ACC112 (cell line): ENCODE data around the gene STPG4.

Source experiments
- H2AFZ ChIP-seq: fragments of 200-600 bp; sonication (generic); one replicate; pipeline ENCODE4 v1.6.0; 2017; ENCODE audit warnings: antibody characterized with exemption, low read length; ENCODE audit not compliant: unreplicated experiment
- H3K27ac ChIP-seq: fragments of 200-600 bp; sonication (generic); 2 replicates; pipeline ENCODE4 v1.5.1; 2014; ENCODE audit warnings: low read depth, mild to moderate bottlenecking, antibody characterized with exemption, low read length, moderate library complexity
- H3K27me3 ChIP-seq: fragments of 200-600 bp; sonication (generic); 2 replicates; pipeline ENCODE4 v1.6.1; 2014; ENCODE audit warnings: mild to moderate bottlenecking, antibody characterized with exemption, low read length, moderate library complexity, mixed read lengths; ENCODE audit not compliant: insufficient read depth
- H3K36me3 ChIP-seq: fragments of 200-600 bp; sonication (generic); 2 replicates; pipeline ENCODE4 v1.6.1; 2016; ENCODE audit warnings: mild to moderate bottlenecking, antibody characterized with exemption, low read length, moderate library complexity, mixed read lengths; ENCODE audit not compliant: insufficient read depth
- H3K4me1 ChIP-seq: fragments of 200-600 bp; sonication (generic); one replicate; pipeline ENCODE4 v1.6.1; 2016; ENCODE audit warnings: low read length, mixed read lengths; ENCODE audit not compliant: insufficient read depth, unreplicated experiment, control insufficient read depth
- H3K4me3 ChIP-seq: fragments of 200-600 bp; sonication (generic); 2 replicates; pipeline ENCODE4 v1.5.1; 2014; ENCODE audit warnings: mild to moderate bottlenecking, low read depth, low read length
- H3K79me2 ChIP-seq: fragments of 200-600 bp; sonication (generic); one replicate; pipeline ENCODE4 v1.6.0; 2016; ENCODE audit warnings: low read length; ENCODE audit not compliant: control insufficient read depth, unreplicated experiment, insufficient read depth

Gene STPG4

GRCh38 chr2:47079515-47080412 lies 75.3 kb downstream of the STPG4 start:
- Histone ChIP-seq H3K4me3 (no peak overlapping the region), H3K36me3 (no peaks in the 10 kb centered on the region), H2AFZ (no peak overlapping the region), H3K79me2 (no peaks in the 10 kb centered on the region), H3K4me1 (peaks cover 36% of the 10 kb centered on the region), H3K27ac (no peak overlapping the region), H3K27me3 (no peaks in the 10 kb centered on the region)

- Histone ChIP-seq H3K4me1 (peaks cover 36% of the 10 kb centered on the region), H3K27me3 (no peaks in the 10 kb centered on the region), H3K4me3 (no peak overlapping the region), H3K27ac (no peak overlapping the region), H3K79me2 (no peaks in the 10 kb centered on the region), H2AFZ (no peak overlapping the region), H3K36me3 (no peaks in the 10 kb centered on the region)
These were observed 76.3 kb downstream of the STPG4 start for GRCh38 chr2:47078541-47079482.

GRCh38 chr2:47077442-47078117 lies 77.5 kb downstream of the STPG4 start:
- no peaks in the 10 kb centered on the region for H3K79me2 ChIP-seq
- peak overlapping the region; percentile 88 for H3K27ac ChIP-seq
- H3K4me1 ChIP-seq: peaks cover 43% of the 10 kb centered on the region
- no peak overlapping the region for H3K4me3 ChIP-seq
- no peaks in the 10 kb centered on the region for H3K36me3 ChIP-seq
- no peak overlapping the region for H2AFZ ChIP-seq
- no peaks in the 10 kb centered on the region for H3K27me3 ChIP-seq

GRCh38 chr2:47076586-47077441 lies 78.3 kb downstream of the STPG4 start:
- Histone ChIP-seq H3K4me1 (peaks cover 50% of the 10 kb centered on the region), H3K27ac (peak overlapping the region; percentile 88), H3K4me3 (no peak overlapping the region), H2AFZ (no peak overlapping the region), H3K27me3 (no peaks in the 10 kb centered on the region), H3K79me2 (no peaks in the 10 kb centered on the region), H3K36me3 (no peaks in the 10 kb centered on the region)

GRCh38 chr2:47076126-47076506 lies 79.0 kb downstream of the STPG4 start:
- H3K36me3 ChIP-seq: no peaks in the 10 kb centered on the region
- no peaks in the 10 kb centered on the region for H3K27me3 ChIP-seq
- H3K4me3 ChIP-seq: no peak overlapping the region
- peak overlapping the region; percentile 88 for H3K27ac ChIP-seq
- peaks cover 57% of the 10 kb centered on the region for H3K4me1 ChIP-seq
- no peak overlapping the region for H2AFZ ChIP-seq
- no peaks in the 10 kb centered on the region for H3K79me2 ChIP-seq

GRCh38 chr2:47075361-47076125 lies 79.6 kb downstream of the STPG4 start:
- H2AFZ ChIP-seq: no peak overlapping the region
- H3K4me3 ChIP-seq: no peak overlapping the region
- H3K79me2 ChIP-seq: no peaks in the 10 kb centered on the region
- peaks cover 63% of the 10 kb centered on the region for H3K4me1 ChIP-seq
- H3K27me3 ChIP-seq: no peaks in the 10 kb centered on the region
- H3K27ac ChIP-seq: peak overlapping the region; percentile 88
- H3K36me3 ChIP-seq: no peaks in the 10 kb centered on the region

GRCh38 chr2:47074691-47075090 lies 80.4 kb downstream of the STPG4 start:
- Histone ChIP-seq H3K4me3 (no peak overlapping the region), H3K27me3 (no peaks in the 10 kb centered on the region), H3K36me3 (no peaks in the 10 kb centered on the region), H3K4me1 (peaks cover 66% of the 10 kb centered on the region), H2AFZ (no peak overlapping the region), H3K27ac (no peak overlapping the region; the same call in 1 of the 2 replicates), H3K79me2 (no peaks in the 10 kb centered on the region)

- H3K4me1 ChIP-seq: peaks cover 68% of the 10 kb centered on the region
- H3K27me3 ChIP-seq: no peaks in the 10 kb centered on the region
- H3K36me3 ChIP-seq: no peaks in the 10 kb centered on the region
- H3K27ac ChIP-seq: peak overlapping the region; percentile 98; the same call in 1 of the 2 replicates
- H3K79me2 ChIP-seq: no peaks in the 10 kb centered on the region
- no peak overlapping the region for H2AFZ ChIP-seq
- no peak overlapping the region for H3K4me3 ChIP-seq
These were observed 81.5 kb downstream of the STPG4 start for GRCh38 chr2:47073641-47074040.

GRCh38 chr2:47073217-47073616 lies 81.9 kb downstream of the STPG4 start:
- no peaks in the 10 kb centered on the region for H3K79me2 ChIP-seq
- no peak overlapping the region for H2AFZ ChIP-seq
- peaks cover 72% of the 10 kb centered on the region for H3K4me1 ChIP-seq
- H3K27me3 ChIP-seq: no peaks in the 10 kb centered on the region
- H3K4me3 ChIP-seq: no peak overlapping the region
- peak overlapping the region; percentile 98 for H3K27ac ChIP-seq
- H3K36me3 ChIP-seq: no peaks in the 10 kb centered on the region
